CD4-positive, alpha-beta memory T cell (primary cell): Measurements from ENCODE around the gene KLHL35. TPM values are rescaled to one million over a fixed set of nuclear protein-coding genes. Genes with fewer than 3 reads are reported as not detected.

Experiments used
- CTCF ChIA-PET: fragments of 350-600 bp; sonication (Branson Sonifier 250); formaldehyde crosslinking; loops from one replicate; lab custom pipeline; 2021; ENCODE audit warnings: inconsistent platforms; ENCODE audit not compliant: partially characterized antibody; lab: Charles Lee
- POLR2A ChIA-PET: fragments of 350-600 bp; sonication (Branson Sonifier 250); formaldehyde crosslinking; loops from one replicate; lab custom pipeline; 2021; ENCODE audit not compliant: partially characterized antibody; lab: Charles Lee
- DNase-seq, 5 donors: peaks; one replicate each; pipeline versions ENCODE4 v3.0.0 to v3.0.0-alpha.2; 2020 to 2022; ENCODE audit warnings: mixed read lengths in 1 of 5
- H3K27ac ChIP-seq: one replicate; pipeline ENCODE4 v1.7.0; 2013; ENCODE audit warnings: low read depth, low read length
- H3K27me3 ChIP-seq: 2 replicates; pipeline ENCODE4 v1.7.0; 2013; ENCODE audit warnings: mild to moderate bottlenecking, low read length, moderate library complexity; ENCODE audit not compliant: insufficient read depth
- H3K36me3 ChIP-seq: 2 replicates; pipeline ENCODE4 v1.7.0; 2013; ENCODE audit warnings: mild to moderate bottlenecking, low read length, moderate library complexity; ENCODE audit not compliant: insufficient read depth
- H3K4me1 ChIP-seq: 2 replicates; pipeline ENCODE4 v1.7.0; 2013; ENCODE audit warnings: mild to moderate bottlenecking, low read length, moderate library complexity; ENCODE audit not compliant: insufficient read depth
- H3K4me3 ChIP-seq, 2 donors: one replicate each; pipeline ENCODE4 v1.7.0; 2013; ENCODE audit warnings: low read length in 2 of 2, mild to moderate bottlenecking in 1 of 2
- H3K9me3 ChIP-seq, 2 donors: one replicate each; pipeline ENCODE4 v1.7.0; 2013; ENCODE audit warnings: low read length in 2 of 2, control low read depth in 1 of 2; ENCODE audit not compliant: control insufficient read depth in 1 of 2
- H3K27ac Mint-ChIP-seq, 7 donors: one replicate each; pipeline ENCODE4 v1.8.0; 2020 to 2021; ENCODE audit warnings: mixed read lengths in 7 of 7, mild to moderate bottlenecking in 6 of 7, inconsistent platforms in 3 of 7, moderate library complexity in 3 of 7
- H3K27me3 Mint-ChIP-seq, 2 donors: one replicate each; pipeline ENCODE4 v1.8.0; 2020 to 2021; ENCODE audit warnings: mixed read lengths in 2 of 2
- H3K36me3 Mint-ChIP-seq, 2 donors: one replicate each; pipeline ENCODE4 v1.8.0; 2020 to 2021; ENCODE audit warnings: mixed read lengths in 2 of 2, inconsistent platforms in 1 of 2, mild to moderate bottlenecking in 1 of 2
- H3K4me1 Mint-ChIP-seq, 4 donors: one replicate each; pipeline ENCODE4 v1.8.0; 2020 to 2021; ENCODE audit warnings: mixed read lengths in 4 of 4, mild to moderate bottlenecking in 1 of 4
- H3K4me3 Mint-ChIP-seq, 8 donors: one replicate each; pipeline ENCODE4 v1.8.0; 2020 to 2021; ENCODE audit warnings: mixed read lengths in 8 of 8, mild to moderate bottlenecking in 7 of 8, moderate library complexity in 6 of 8, inconsistent platforms in 3 of 8
- H3K9me3 Mint-ChIP-seq, 8 donors: one replicate each; pipeline ENCODE4 v1.8.0; 2020 to 2021; ENCODE audit warnings: mixed read lengths in 8 of 8, mild to moderate bottlenecking in 5 of 8, inconsistent platforms in 3 of 8, moderate library complexity in 1 of 8
- intact Hi-C: fragments of 100-400 bp; cut with micrococcal nuclease; formaldehyde crosslinking; loops from one replicate; pipeline ENCODE4 v1.15.1; 2023
- polyA plus RNA-seq, 2 donors: library from polyadenylated mRNA; unstranded; fragments of 300-500 nt; fragmentation: Illumina TruSeq; gene quantifications; one replicate each; pipeline ENCODE4 v1.2.3, GENCODE V29; 2021
- total RNA-seq, 2 experiments: library from RNA; stranded (reverse); gene quantifications; one replicate each; pipeline ENCODE4 v1.2.3, GENCODE V29; 2021

The KLHL35 gene
- total and polyA plus RNA-seq, 4 experiments from 2014 or later = 0.93 to 1.5 (median 1.3) TPM

GRCh38 chr11:75403983-75404658 lies 28.9 kb downstream of the KLHL35 start:
- peaks cover 43% of the 10 kb centered on the region for H3K4me1 ChIP-seq
- CTCF ChIA-PET = interaction anchor here (1.1 to 1.5 kb wide), 3 partner anchors 14 to 41 kb away, joined by 3 to 4 read pairs (median 4); no protein-coding TSS in a partner anchor
- peak overlapping the region in 4 of 7 donors; percentile 52 to 97 (median 76) for H3K27ac Mint-ChIP-seq

GRCh38 chr11:75403037-75403436 lies 30.0 kb downstream of the KLHL35 start:
- H3K9me3 Mint-ChIP-seq = no peaks in the 10 kb centered on the region
- H3K36me3 Mint-ChIP-seq = peaks cover 58 to 78% of the 10 kb centered on the region in 2 donors
- ChIA-PET POLR2A (interaction anchor here (6.2 kb wide), 1 partner anchor 27 kb away, joined by 39 read pairs; no protein-coding TSS in a partner anchor), CTCF (interaction anchor here (0.8 to 6.3 kb wide), 6 partner anchors 13 to 173 kb away, joined by 3 to 45 read pairs (median 4); no protein-coding TSS in a partner anchor)
- intact Hi-C loops = no loop called here
- H3K4me1 Mint-ChIP-seq = peaks cover 38 to 75% (median 48%) of the 10 kb centered on the region in 4 donors
- Histone ChIP-seq H3K9me3 (no peaks in the 10 kb centered on the region), H3K36me3 (peaks cover 62% of the 10 kb centered on the region), H3K27me3 (no peaks in the 10 kb centered on the region), H3K27ac (peak overlapping the region; percentile 83), H3K4me1 (peaks cover 43% of the 10 kb centered on the region), H3K4me3 (no peak overlapping the region)
- peak overlapping the region; percentile 68 to 99 (median 96) for H3K27ac Mint-ChIP-seq
- peak overlapping the region in 3 of 8 donors; percentile 22 to 94 (median 63) for H3K4me3 Mint-ChIP-seq
- no peak for DNase-seq
- peaks cover 0 to 1% of the 10 kb centered on the region in 2 donors for H3K27me3 Mint-ChIP-seq

More at GRCh38 chr11:75403983-75404658, 28.9 kb downstream of the KLHL35 start:
- intact Hi-C loops = no loop called here
- H3K9me3 ChIP-seq = no peaks in the 10 kb centered on the region
- no peak overlapping the region for H3K4me3 ChIP-seq
- H3K4me1 Mint-ChIP-seq = peaks cover 38 to 75% (median 48%) of the 10 kb centered on the region in 4 donors
- no peaks in the 10 kb centered on the region for H3K9me3 Mint-ChIP-seq
- peaks cover 59 to 79% of the 10 kb centered on the region in 2 donors for H3K36me3 Mint-ChIP-seq
- peaks cover 0 to 1% of the 10 kb centered on the region in 2 donors for H3K27me3 Mint-ChIP-seq
- DNase-seq = no peak
- H3K27me3 ChIP-seq = no peaks in the 10 kb centered on the region
- POLR2A ChIA-PET = interaction anchor here (0.8 to 6.2 kb wide), 2 partner anchors 16 to 26 kb away, joined by 3 to 39 read pairs; no protein-coding TSS in a partner anchor
- peaks cover 62% of the 10 kb centered on the region for H3K36me3 ChIP-seq
- no peak overlapping the region for H3K27ac ChIP-seq
- no peak overlapping the region for H3K4me3 Mint-ChIP-seq

- Histone ChIP-seq H3K27me3 (no peaks in the 10 kb centered on the region), H3K36me3 (peaks cover 62% of the 10 kb centered on the region), H3K27ac (peak overlapping the region; percentile 83), H3K4me3 (no peak overlapping the region), H3K9me3 (no peaks in the 10 kb centered on the region), H3K4me1 (peaks cover 43% of the 10 kb centered on the region)
- H3K27me3 Mint-ChIP-seq = peaks cover 0 to 1% of the 10 kb centered on the region in 2 donors
- H3K4me3 Mint-ChIP-seq = peak overlapping the region; percentile 57 to 95 (median 74)
- intact Hi-C loops = no loop called here
- H3K9me3 Mint-ChIP-seq = no peaks in the 10 kb centered on the region
- DNase-seq = no peak
- POLR2A ChIA-PET = interaction anchor here (6.2 kb wide), 1 partner anchor 28 kb away, joined by 39 read pairs; no protein-coding TSS in a partner anchor
- CTCF ChIA-PET = interaction anchor here (1.4 to 6.3 kb wide), 3 partner anchors 13 to 129 kb away, joined by 5 to 45 read pairs (median 11); no protein-coding TSS in a partner anchor
- peaks cover 33 to 70% (median 43%) of the 10 kb centered on the region in 4 donors for H3K4me1 Mint-ChIP-seq
- H3K27ac Mint-ChIP-seq = peak overlapping the region; percentile 86 to 99 (median 97)
- peaks cover 53 to 73% of the 10 kb centered on the region in 2 donors for H3K36me3 Mint-ChIP-seq
Observed at GRCh38 chr11:75402002-75402773, 30.8 kb downstream of the KLHL35 start.

GRCh38 chr11:75400146-75400865 lies 32.7 kb downstream of the KLHL35 start:
- H3K27ac ChIP-seq = peak overlapping the region; percentile 83
- ChIA-PET CTCF (interaction anchor here (0.6 to 6.3 kb wide), 21 partner anchors 8 to 133 kb away, joined by 3 to 45 read pairs (median 5); partner anchors contain the start of gene GDPD5), POLR2A (interaction anchor here (0.6 to 6.2 kb wide), 26 partner anchors 8 to 451 kb away, joined by 3 to 39 read pairs (median 4); partner anchors contain the start of genes GDPD5, NEU3, SERPINH1 and SPCS2)
- H3K4me1 ChIP-seq = peaks cover 43% of the 10 kb centered on the region
- Mint-ChIP-seq H3K9me3 (no peaks in the 10 kb centered on the region), H3K36me3 (peaks cover 42 to 58% of the 10 kb centered on the region in 2 donors), H3K27ac (peak overlapping the region; percentile 96 to 99 (median 98)), H3K4me1 (peaks cover 31 to 57% (median 41%) of the 10 kb centered on the region in 4 donors), H3K27me3 (peaks cover 0 to 1% of the 10 kb centered on the region in 2 donors), H3K4me3 (peak overlapping the region; percentile 88 to 98 (median 96))
- peak; percentile 37 to 60 (median 45) for DNase-seq
- intact Hi-C loops = no loop called here
- H3K36me3 ChIP-seq = peaks cover 45% of the 10 kb centered on the region
- H3K4me3 ChIP-seq = peak overlapping the region; percentile 71 to 93
- no peaks in the 10 kb centered on the region for H3K27me3 ChIP-seq
- H3K9me3 ChIP-seq = no peaks in the 10 kb centered on the region

GRCh38 chr11:75399344-75400145 lies 33.5 kb downstream of the KLHL35 start, which contains the start of gene RPS3:
Gene RPS3 (plus strand): TSS chr11:75399518. CDS start chr11:75399548, 30 bp downstream.
- Histone ChIP-seq H3K9me3 (no peaks in the 10 kb centered on the region), H3K4me3 (peak within 1 kb of the TSS; percentile 71 to 93), H3K36me3 (peaks cover 37% of the 10 kb centered on the region), H3K27ac (peak within 1 kb of the TSS; percentile 83), H3K27me3 (no peaks in the 10 kb centered on the region), H3K4me1 (peaks cover 38% of the 10 kb centered on the region)
- peaks cover 31 to 55% (median 40%) of the 10 kb centered on the region in 4 donors for H3K4me1 Mint-ChIP-seq
- peak within 1 kb of the TSS; percentile 96 to 99 (median 98) for H3K27ac Mint-ChIP-seq
- CTCF ChIA-PET = interaction anchor here (0.6 to 6.3 kb wide), 19 partner anchors 9 to 133 kb away, joined by 3 to 45 read pairs (median 6); partner anchors contain the start of gene GDPD5
- peaks cover 0 to 1% of the 10 kb centered on the region in 2 donors for H3K27me3 Mint-ChIP-seq
- peak; percentile 87 to 89 (median 88) for DNase-seq
- H3K36me3 Mint-ChIP-seq = peaks cover 37 to 51% of the 10 kb centered on the region in 2 donors
- H3K9me3 Mint-ChIP-seq = no peaks in the 10 kb centered on the region
- intact Hi-C loops = loop anchor here (1.0 kb wide), 4 partner anchors 11 to 450 kb away; partner anchors contain the start of genes SPCS2 and XRRA1
- POLR2A ChIA-PET = interaction anchor here (0.6 to 6.2 kb wide), 24 partner anchors 9 to 451 kb away, joined by 3 to 39 read pairs (median 4); partner anchors contain the start of genes ARRB1, GDPD5, NEU3 and SERPINH1
- peak within 1 kb of the TSS; percentile 88 to 98 (median 96) for H3K4me3 Mint-ChIP-seq
